ENCODE data around the gene CLEC4M.

The CLEC4M gene

GRCh38 chr19:7773841-7774240, 10.8 kb downstream of the CLEC4M start:
- H3K27ac ChIP-seq: no peak overlapping the region
- peaks cover 5 to 15% of the 10 kb centered on the region in 2 experiments for H3K4me1 ChIP-seq (ENCODE audit: control insufficient read depth in 1 of 2, insufficient read depth in 1 of 2, low read depth in 1 of 2, low read length in 1 of 2)
- TF ChIP-seq CTCF (IDR thresholded peaks at IDR 0.05): no peak
- no peaks in the 10 kb centered on the region for H3K27me3 ChIP-seq
- no peak overlapping the region for H3K4me3 ChIP-seq (ENCODE audit: low read depth in 1 of 2, low read length in 1 of 2)
- no peaks in the 10 kb centered on the region for H3K9me3 ChIP-seq
- no peaks in the 10 kb centered on the region for H3K36me3 ChIP-seq

- Histone ChIP-seq H3K36me3 (no peaks in the 10 kb centered on the region), H3K9me3 (no peaks in the 10 kb centered on the region)
Observed at GRCh38 chr19:7775761-7776160, 12.7 kb downstream of the CLEC4M start.

GRCh38 chr19:7778081-7778480, 15.0 kb downstream of the CLEC4M start:
- H3K4me1 ChIP-seq (ENCODE audit: control insufficient read depth in 1 of 2, insufficient read depth in 1 of 2, low read depth in 1 of 2, low read length in 1 of 2): peaks cover under 1 to 6% of the 10 kb centered on the region in 2 experiments
- H3K27ac ChIP-seq: no peak overlapping the region
- no peaks in the 10 kb centered on the region for H3K27me3 ChIP-seq
- H3K36me3 ChIP-seq: no peaks in the 10 kb centered on the region
- TF ChIP-seq CTCF (IDR thresholded peaks at IDR 0.05): no peak
- no peak overlapping the region for H3K4me3 ChIP-seq (ENCODE audit: low read depth in 1 of 2, low read length in 1 of 2)
- no peaks in the 10 kb centered on the region for H3K9me3 ChIP-seq

More at GRCh38 chr19:7775761-7776160, 12.7 kb downstream of the CLEC4M start:
- peaks cover 5 to 15% of the 10 kb centered on the region in 2 experiments for H3K4me1 ChIP-seq (ENCODE audit: control insufficient read depth in 1 of 2, insufficient read depth in 1 of 2, low read depth in 1 of 2, low read length in 1 of 2)
- no peak overlapping the region for H3K4me3 ChIP-seq (ENCODE audit: low read depth in 1 of 2, low read length in 1 of 2)
- no peak overlapping the region for H3K27ac ChIP-seq
- no peaks in the 10 kb centered on the region for H3K27me3 ChIP-seq
- no peak for TF ChIP-seq CTCF (IDR thresholded peaks at IDR 0.05)

- no peak for TF ChIP-seq CTCF (IDR thresholded peaks at IDR 0.05)
- H3K9me3 ChIP-seq: no peaks in the 10 kb centered on the region
- H3K27ac ChIP-seq: no peak overlapping the region
- H3K4me3 ChIP-seq (ENCODE audit: low read depth in 1 of 2, low read length in 1 of 2): no peak overlapping the region
- H3K27me3 ChIP-seq: no peaks in the 10 kb centered on the region
- no peaks in the 10 kb centered on the region for H3K36me3 ChIP-seq
- H3K4me1 ChIP-seq (ENCODE audit: control insufficient read depth in 1 of 2, insufficient read depth in 1 of 2, low read depth in 1 of 2, low read length in 1 of 2): no peaks in the 10 kb centered on the region
Observed at GRCh38 chr19:7779631-7780486, 16.8 kb downstream of the CLEC4M start.

GRCh38 chr19:7781157-7781556, 18.1 kb downstream of the CLEC4M start:
- H3K4me1 ChIP-seq (ENCODE audit: control insufficient read depth in 1 of 2, insufficient read depth in 1 of 2, low read depth in 1 of 2, low read length in 1 of 2): no peaks in the 10 kb centered on the region
- TF ChIP-seq CTCF (IDR thresholded peaks at IDR 0.05): no peak
- no peaks in the 10 kb centered on the region for H3K36me3 ChIP-seq
- H3K9me3 ChIP-seq: no peaks in the 10 kb centered on the region
- H3K4me3 ChIP-seq (ENCODE audit: low read depth in 1 of 2, low read length in 1 of 2): no peak overlapping the region
- no peak overlapping the region for H3K27ac ChIP-seq
- H3K27me3 ChIP-seq: peaks cover under 1% of the 10 kb centered on the region

Measured in neutrophil (primary cell).